Rectal smooth muscle tissue (tissue), 1 donor: ENCODE data around the gene CEP57L1.

ENCODE experiments used
- H3K27ac ChIP-seq: one replicate; pipeline ENCODE4 v1.7.0; 2013; ENCODE audit warnings: low read depth, low read length, inconsistent platforms
- H3K27me3 ChIP-seq: one replicate; pipeline ENCODE4 v1.7.0; 2013; ENCODE audit warnings: low read length; ENCODE audit not compliant: control insufficient read depth, insufficient read depth
- H3K36me3 ChIP-seq: one replicate; pipeline ENCODE4 v1.7.0; 2013; ENCODE audit warnings: low read length; ENCODE audit not compliant: control insufficient read depth, insufficient read depth
- H3K4me1 ChIP-seq: one replicate; pipeline ENCODE4 v1.7.0; 2013; ENCODE audit warnings: low read length; ENCODE audit not compliant: control insufficient read depth, insufficient read depth
- H3K4me3 ChIP-seq: one replicate; pipeline ENCODE4 v1.7.0; 2013; ENCODE audit warnings: low read length
- H3K9ac ChIP-seq: one replicate; pipeline ENCODE4 v1.7.0; 2013; ENCODE audit warnings: low read length

Gene CEP57L1

GRCh38 chr6:109165392-109165974, 70.2 kb downstream of the CEP57L1 start:
- H3K4me1 ChIP-seq: no peaks in the 10 kb centered on the region
- H3K27ac ChIP-seq: no peak overlapping the region
- H3K27me3 ChIP-seq: no peaks in the 10 kb centered on the region
- H3K4me3 ChIP-seq: no peak overlapping the region
- H3K36me3 ChIP-seq: peaks cover 5% of the 10 kb centered on the region
- H3K9ac ChIP-seq: no peak overlapping the region

GRCh38 chr6:109166673-109167072, 71.4 kb downstream of the CEP57L1 start:
- Histone ChIP-seq H3K36me3 (no peaks in the 10 kb centered on the region), H3K27me3 (no peaks in the 10 kb centered on the region), H3K9ac (no peak overlapping the region), H3K4me3 (no peak overlapping the region), H3K4me1 (no peaks in the 10 kb centered on the region), H3K27ac (no peak overlapping the region)

GRCh38 chr6:109167562-109167961, 72.3 kb downstream of the CEP57L1 start:
- H3K27me3 ChIP-seq: no peaks in the 10 kb centered on the region

GRCh38 chr6:109170333-109170732, 75.0 kb downstream of the CEP57L1 start:
- Histone ChIP-seq H3K27ac (no peak overlapping the region), H3K27me3 (no peaks in the 10 kb centered on the region), H3K4me1 (no peaks in the 10 kb centered on the region), H3K4me3 (no peak overlapping the region), H3K9ac (no peak overlapping the region), H3K36me3 (no peaks in the 10 kb centered on the region)

More at GRCh38 chr6:109167562-109167961, 72.3 kb downstream of the CEP57L1 start:
- H3K4me3 ChIP-seq: no peak overlapping the region
- H3K36me3 ChIP-seq: no peaks in the 10 kb centered on the region
- H3K27ac ChIP-seq: no peak overlapping the region
- H3K9ac ChIP-seq: no peak overlapping the region
- H3K4me1 ChIP-seq: no peaks in the 10 kb centered on the region

- no peak overlapping the region for H3K9ac ChIP-seq
- no peaks in the 10 kb centered on the region for H3K36me3 ChIP-seq
- no peaks in the 10 kb centered on the region for H3K27me3 ChIP-seq
- no peak overlapping the region for H3K4me3 ChIP-seq
- H3K4me1 ChIP-seq: no peaks in the 10 kb centered on the region
- no peak overlapping the region for H3K27ac ChIP-seq
These were observed 76.9 kb downstream of the CEP57L1 start for GRCh38 chr6:109172101-109172746.

- H3K4me1 ChIP-seq: no peaks in the 10 kb centered on the region
- no peak overlapping the region for H3K9ac ChIP-seq
- no peaks in the 10 kb centered on the region for H3K27me3 ChIP-seq
- H3K4me3 ChIP-seq: no peak overlapping the region
- H3K36me3 ChIP-seq: no peaks in the 10 kb centered on the region
- H3K27ac ChIP-seq: no peak overlapping the region
These were observed 79.6 kb downstream of the CEP57L1 start for GRCh38 chr6:109174916-109175315.

GRCh38 chr6:109178921-109179320, 83.6 kb downstream of the CEP57L1 start:
- Histone ChIP-seq H3K36me3 (no peaks in the 10 kb centered on the region), H3K27me3 (no peaks in the 10 kb centered on the region), H3K4me1 (no peaks in the 10 kb centered on the region), H3K27ac (no peak overlapping the region), H3K4me3 (no peak overlapping the region), H3K9ac (no peak overlapping the region)

GRCh38 chr6:109179507-109179906, 84.2 kb downstream of the CEP57L1 start:
- H3K27me3 ChIP-seq: no peaks in the 10 kb centered on the region
- H3K36me3 ChIP-seq: no peaks in the 10 kb centered on the region
- H3K4me3 ChIP-seq: no peak overlapping the region
- H3K4me1 ChIP-seq: no peaks in the 10 kb centered on the region
- H3K27ac ChIP-seq: no peak overlapping the region
- H3K9ac ChIP-seq: no peak overlapping the region

GRCh38 chr6:109182578-109182977, 87.3 kb downstream of the CEP57L1 start:
- H3K4me1 ChIP-seq: no peaks in the 10 kb centered on the region
- no peak overlapping the region for H3K9ac ChIP-seq
- no peak overlapping the region for H3K27ac ChIP-seq
- no peak overlapping the region for H3K4me3 ChIP-seq
- no peaks in the 10 kb centered on the region for H3K36me3 ChIP-seq
- H3K27me3 ChIP-seq: no peaks in the 10 kb centered on the region

GRCh38 chr6:109183109-109183650, 87.9 kb downstream of the CEP57L1 start:
- Histone ChIP-seq H3K27ac (no peak overlapping the region), H3K27me3 (no peaks in the 10 kb centered on the region), H3K4me3 (no peak overlapping the region), H3K36me3 (no peaks in the 10 kb centered on the region), H3K4me1 (no peaks in the 10 kb centered on the region), H3K9ac (no peak overlapping the region)

GRCh38 chr6:109184638-109185037, 89.3 kb downstream of the CEP57L1 start:
- H3K4me3 ChIP-seq: no peak overlapping the region
- no peak overlapping the region for H3K27ac ChIP-seq
- H3K27me3 ChIP-seq: no peaks in the 10 kb centered on the region
- H3K36me3 ChIP-seq: no peaks in the 10 kb centered on the region
- no peaks in the 10 kb centered on the region for H3K4me1 ChIP-seq
- no peak overlapping the region for H3K9ac ChIP-seq

- Histone ChIP-seq H3K27me3 (no peaks in the 10 kb centered on the region), H3K4me1 (no peaks in the 10 kb centered on the region), H3K36me3 (no peaks in the 10 kb centered on the region), H3K27ac (no peak overlapping the region), H3K4me3 (no peak overlapping the region), H3K9ac (no peak overlapping the region)
These were observed 90.7 kb downstream of the CEP57L1 start for GRCh38 chr6:109186012-109186411.
